Limb (tissue), 2 donors: Measurements from ENCODE around the gene MDFIC2.
A peak's percentile ranks its signal among the peaks of the same experiment; 100 is the strongest.
"Not testable (repeated sequence)": the region's sequence is repeated elsewhere in the genome, so short reads cannot be mapped to it uniquely, and the experiment has no call there.

Experiments
- DNase-seq, 2 donors: peaks; one replicate each; pipeline ENCODE4 v3.0.0-alpha.2; 2016; ENCODE audit errors: extremely low spot score in 2 of 2

The MDFIC2 gene

DNA sequence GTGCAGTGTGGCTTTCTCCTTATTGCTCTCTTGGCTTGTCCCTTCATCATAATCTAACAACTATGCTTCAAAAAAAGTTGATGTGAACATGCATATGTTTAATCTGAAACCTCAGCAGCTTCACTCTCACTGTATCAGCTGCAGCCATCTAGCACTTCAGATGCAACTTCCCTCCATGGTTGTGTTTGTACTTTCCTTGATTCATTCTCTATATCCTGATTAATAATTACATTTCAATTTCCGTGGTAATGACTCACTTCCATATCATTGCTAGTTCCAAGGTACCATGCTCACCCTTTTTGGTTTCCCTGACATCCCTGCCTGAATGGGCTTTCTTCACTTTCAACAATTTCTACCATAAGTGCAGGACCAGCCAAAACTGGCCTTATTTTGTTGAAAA is 51.2 kb downstream of the MDFIC2 start:
- DNase-seq: no peak

- no peak for DNase-seq
Observed at GRCh38 chr3:70256566-70256965, 55.9 kb downstream of the MDFIC2 start.

- DNase-seq: peak in 1 of 2 donors; percentile 38
Observed at GRCh38 chr3:70250492-70250891, 61.9 kb downstream of the MDFIC2 start.

GRCh38 chr3:70249509-70250160 is 62.8 kb downstream of the MDFIC2 start:
- DNase-seq: peak in 1 of 2 donors; percentile 63

DNA sequence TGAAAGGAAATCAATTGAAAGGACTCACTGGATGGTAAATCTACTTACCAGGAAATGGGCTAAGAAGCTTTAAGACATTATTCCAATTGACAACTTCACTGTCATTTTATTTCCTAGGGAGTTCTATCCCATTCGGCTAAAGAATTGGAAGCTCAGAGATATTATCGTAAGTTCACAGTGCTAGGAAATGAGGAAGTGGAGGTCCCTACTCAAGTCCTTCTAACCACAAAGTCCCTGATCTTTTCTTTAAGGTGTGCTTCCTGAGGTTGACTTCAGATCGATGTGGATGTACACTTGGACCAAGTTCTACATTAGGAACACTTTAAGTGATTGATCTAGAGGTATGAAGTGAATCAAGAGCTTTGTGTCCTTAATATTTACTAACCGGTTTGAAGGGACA is 63.6 kb downstream of the MDFIC2 start:
- no peak for DNase-seq

GRCh38 chr3:70247955-70248354 is 64.5 kb downstream of the MDFIC2 start:
- no peak for DNase-seq

DNA sequence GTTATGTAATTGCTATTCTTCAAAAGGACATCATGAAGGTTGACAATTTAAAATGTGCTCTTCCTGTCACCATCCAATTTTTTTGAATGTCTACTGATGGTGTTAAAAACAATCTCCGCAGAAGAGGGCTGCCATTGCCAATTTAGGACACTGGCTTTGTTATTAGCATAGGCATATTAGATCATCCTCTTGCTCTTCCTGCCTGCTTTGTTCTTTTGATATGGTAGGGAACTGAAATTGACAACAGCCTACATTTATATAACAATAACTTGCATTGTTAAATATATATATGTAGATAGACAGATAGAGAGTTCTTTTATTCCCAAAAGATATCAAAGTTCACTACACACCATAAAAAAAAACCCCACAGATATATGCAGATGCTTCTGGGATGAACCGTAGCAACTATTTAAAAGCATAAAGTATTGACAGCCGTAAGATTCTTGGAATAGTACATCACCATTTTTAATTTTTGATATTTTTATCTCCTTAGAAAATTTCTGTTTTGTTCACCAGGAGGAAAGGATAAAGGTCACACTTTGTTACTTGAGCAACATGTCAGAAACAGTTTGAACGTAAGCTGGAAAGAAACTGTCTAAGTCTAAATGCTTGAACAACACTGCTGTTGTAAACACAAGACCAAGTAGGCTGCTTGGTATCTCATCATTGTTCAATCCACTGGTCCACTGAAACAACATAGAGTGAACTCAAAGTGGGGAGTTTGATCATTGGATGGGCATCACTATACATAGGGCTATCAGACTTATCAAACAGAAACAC is 66.5 kb downstream of the MDFIC2 start:
- DNase-seq: no peak

GRCh38 chr3:70244422-70244821 is 68.0 kb downstream of the MDFIC2 start:
- no peak for DNase-seq

GRCh38 chr3:70242297-70242882 is 70.0 kb downstream of the MDFIC2 start:
- DNase-seq: no peak

- DNase-seq: no peak
Observed at GRCh38 chr3:70233812-70234211, 78.6 kb downstream of the MDFIC2 start.

DNA sequence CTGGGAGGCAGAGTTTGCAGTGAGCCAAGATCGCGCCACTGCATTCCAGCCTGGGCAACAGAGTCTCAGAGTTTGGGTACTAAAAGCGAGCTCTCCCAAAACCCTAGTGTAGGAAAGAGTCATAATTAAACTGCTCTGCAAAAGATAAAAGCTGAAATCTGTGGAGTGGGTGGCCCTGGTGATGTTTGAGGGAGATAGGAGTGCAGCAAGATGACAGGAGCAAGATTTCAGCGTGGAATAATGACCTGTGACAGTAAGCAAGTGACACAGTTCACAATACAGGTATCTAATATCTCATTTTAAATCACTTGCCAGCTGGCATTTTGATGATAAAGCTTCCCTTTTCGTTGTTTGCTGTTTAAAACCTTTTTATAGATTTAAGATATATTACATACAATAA is 79.3 kb downstream of the MDFIC2 start:
- no peak for DNase-seq

GRCh38 chr3:70231266-70231701 is 81.2 kb downstream of the MDFIC2 start:
- no peak for DNase-seq

DNA sequence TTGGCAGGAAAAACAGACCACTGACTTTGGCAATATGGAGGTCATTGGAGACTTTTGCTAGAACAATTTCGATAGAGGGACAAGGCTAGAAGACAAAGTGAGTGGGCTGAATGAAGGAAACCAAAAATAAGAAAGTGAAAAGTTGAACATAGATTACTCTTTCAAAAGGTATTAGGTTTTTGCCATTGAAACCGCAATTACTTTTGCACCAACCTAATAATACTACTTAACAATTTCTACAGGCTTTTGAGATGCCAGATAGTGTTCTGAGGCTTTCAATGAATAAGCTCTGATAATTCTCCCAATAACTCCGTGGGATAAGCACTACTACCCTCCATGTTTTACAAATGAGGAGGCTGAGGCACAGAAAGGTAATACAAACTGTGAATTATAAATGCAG is 85.0 kb downstream of the MDFIC2 start:
- no peak for DNase-seq

DNA sequence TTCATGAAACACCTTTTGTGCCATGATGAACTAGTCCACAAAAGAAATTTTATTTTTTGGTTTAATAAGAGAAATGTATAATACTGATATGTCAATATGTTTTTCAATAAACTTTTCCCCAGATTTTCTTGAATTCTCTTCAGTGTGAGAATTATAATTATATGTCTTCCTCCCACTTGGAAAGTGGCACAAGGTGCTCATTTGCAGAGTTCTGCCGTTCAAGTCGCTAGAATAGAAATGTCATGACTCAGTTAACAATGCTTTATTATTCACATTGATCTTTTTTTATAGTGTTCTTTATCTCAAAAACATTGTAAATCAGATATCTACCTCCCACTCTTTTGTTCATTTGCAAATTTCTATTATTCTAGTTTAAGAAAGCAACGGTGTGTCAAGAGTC is 87.3 kb downstream of the MDFIC2 start:
- no peak for DNase-seq

DNA sequence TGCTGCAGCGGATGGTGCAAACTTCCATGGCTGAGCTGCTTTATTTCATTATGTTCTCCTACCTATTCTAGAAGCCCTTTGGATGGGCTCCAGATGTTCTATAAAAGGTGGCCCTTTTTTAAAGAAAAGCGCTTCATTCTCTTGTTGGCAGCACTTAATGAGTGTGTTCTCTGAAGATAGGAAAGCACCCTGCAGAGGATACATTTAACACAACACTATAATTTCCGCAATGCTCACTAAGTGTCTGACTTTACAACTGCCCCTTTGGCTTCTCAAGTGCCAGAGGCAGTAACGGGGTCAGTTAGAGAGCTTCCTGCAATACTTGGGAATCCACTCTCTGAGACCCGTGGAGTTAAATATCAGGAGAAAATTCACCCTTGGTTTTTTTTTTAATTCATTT is 88.1 kb downstream of the MDFIC2 start:
- DNase-seq: no peak

DNA sequence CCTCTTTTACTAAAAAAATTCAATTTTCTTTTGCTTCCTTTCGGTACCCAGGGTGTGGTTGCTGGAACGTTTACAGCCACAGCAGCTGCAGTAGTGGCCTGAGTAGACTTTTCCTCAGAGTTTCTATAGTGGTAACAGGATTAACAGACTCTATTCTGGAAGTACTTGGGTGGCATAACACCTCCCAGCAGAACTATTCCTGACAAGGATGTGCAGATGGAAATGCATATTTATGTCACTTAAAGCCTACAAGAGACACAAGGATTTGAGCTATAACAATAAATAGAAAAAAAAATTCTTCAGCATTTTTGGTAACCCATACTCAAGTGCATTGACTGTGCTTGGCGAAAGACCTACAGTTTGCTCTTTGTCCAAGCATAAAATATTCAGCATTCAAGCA is 94.0 kb downstream of the MDFIC2 start:
- no peak for DNase-seq

DNA sequence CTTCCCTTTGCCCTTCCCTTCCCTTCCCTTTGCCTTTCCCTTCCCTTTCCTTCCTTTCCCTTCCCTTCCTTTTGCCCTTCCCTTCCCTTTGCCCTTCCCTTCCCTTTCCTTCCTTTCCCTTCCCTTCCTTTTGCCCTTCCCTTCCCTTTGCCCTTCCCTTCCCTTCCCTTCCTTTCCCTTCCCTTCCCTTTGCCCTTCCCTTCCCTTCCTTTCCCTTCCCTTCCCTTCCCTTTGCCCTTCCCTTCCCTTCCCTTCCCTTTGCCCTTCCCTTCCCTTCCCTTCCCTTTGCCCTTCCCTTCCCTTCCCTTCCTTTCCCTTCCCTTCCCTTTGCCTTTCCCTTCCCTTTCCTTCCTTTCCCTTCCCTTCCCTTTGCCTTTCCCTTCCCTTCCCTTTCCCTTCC is 101.2 kb downstream of the MDFIC2 start:
- DNase-seq: not testable (repeated sequence)

GRCh38 chr3:70201975-70202374 is 110.5 kb downstream of the MDFIC2 start:
- DNase-seq: no peak

DNA sequence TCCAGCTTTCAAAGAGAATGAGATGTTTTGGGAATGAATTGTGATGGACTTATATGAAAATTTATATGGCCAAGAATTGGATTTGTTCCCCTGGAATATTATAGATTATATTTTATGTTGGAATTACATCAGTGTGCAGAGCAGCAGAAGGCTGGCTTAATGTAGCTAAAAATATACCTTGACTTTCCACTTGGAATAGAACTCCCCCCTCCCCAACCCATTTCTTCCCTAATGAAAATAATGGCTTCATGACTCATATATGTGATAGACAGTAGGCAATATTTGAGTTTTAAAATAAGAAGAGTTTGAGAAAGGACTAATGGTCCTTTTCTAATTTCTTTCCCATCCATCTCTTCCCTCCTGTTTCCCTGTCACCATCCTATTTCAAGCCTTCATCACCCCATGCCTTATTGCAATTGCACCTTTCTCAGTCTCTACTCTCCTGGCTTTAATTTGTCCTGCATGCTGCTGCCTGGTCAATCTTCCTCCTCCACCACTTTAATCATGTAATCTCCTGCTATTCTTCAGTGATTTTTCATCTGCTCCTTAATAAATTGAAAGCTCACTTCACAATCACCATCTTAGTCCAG is 122.5 kb downstream of the MDFIC2 start:
- DNase-seq: no peak

DNA sequence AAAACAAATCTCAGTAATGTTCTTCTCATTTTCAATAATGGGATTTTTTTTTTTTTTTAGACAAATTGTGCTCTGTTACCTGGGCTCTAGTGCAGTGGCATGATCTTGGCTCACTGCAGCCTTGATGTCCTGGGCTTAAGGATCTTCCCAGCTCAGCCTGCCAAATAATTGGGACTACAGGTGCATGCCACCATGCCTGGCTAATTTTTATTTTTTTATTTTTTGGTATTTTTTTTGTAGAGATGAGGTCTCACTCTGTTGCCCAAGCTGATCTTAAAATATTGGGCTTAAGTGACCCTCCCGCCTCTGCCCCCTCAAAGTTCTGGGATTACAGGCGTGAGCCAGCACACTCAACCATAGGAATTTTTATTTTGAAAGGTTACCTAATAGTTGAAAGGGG is 126.2 kb downstream of the MDFIC2 start:
- DNase-seq: no peak

- no peak for DNase-seq
Observed at GRCh38 chr3:70185661-70186060, 126.8 kb downstream of the MDFIC2 start.

DNA sequence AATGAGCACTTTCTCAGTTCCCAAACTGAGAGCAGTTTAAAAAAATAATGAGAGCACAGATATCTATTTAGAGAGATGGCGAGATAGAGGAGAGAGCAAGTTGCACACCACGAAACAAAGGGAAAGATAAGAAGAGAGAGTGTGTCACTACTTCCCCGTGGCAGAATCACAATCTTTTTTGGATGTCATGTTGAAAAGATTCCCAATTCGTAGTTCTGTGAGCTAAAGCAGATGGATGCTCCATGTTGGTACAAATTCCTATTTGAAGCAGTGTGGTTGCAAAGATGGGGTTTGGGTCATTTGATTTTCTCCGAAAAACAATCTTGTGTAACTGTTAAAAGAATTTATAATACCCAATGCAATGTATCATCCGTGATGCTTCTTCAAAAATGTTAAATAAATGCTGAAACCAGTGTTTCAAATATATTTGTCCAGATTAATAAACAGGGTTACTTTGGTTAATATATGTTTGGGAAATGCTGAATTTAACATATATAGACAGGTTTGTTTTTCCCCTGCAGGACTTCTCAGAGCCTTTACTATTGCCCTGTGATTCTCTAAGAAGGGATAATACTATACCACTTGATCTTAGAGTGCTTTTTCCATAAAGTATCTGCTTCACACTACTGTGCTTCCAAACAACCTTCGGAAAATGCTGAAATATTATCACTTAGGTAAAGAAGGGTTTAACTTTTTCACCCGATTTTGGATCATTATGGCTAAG is 128.5 kb downstream of the MDFIC2 start:
- no peak for DNase-seq
